Osteoblast (primary cell): Measurements from ENCODE around the gene HLA-DRB1. TPM values are rescaled to one million over a fixed set of nuclear protein-coding genes. Genes with fewer than 3 reads are reported as not detected.
A peak's percentile ranks its signal among the peaks of the same experiment; 100 is the strongest.
"Not testable (repeated sequence)": the region's sequence is repeated elsewhere in the genome, so short reads cannot be mapped to it uniquely, and the experiment has no call there.

ENCODE experiments used
- DNase-seq: peaks from one replicate; pipeline ENCODE4 v3.0.0; 2011; ENCODE audit warnings: low spot score, mixed read lengths; ENCODE audit not compliant: insufficient read length; ENCODE audit errors: missing footprints
- H2AFZ ChIP-seq: 2 replicates; pipeline ENCODE4 v1.6.0; 2011; ENCODE audit warnings: mild to moderate bottlenecking, low read length
- H3K27ac ChIP-seq: 2 replicates; pipeline ENCODE4 v1.5.1; 2011; ENCODE audit warnings: mild to moderate bottlenecking, low read depth, low read length, moderate library complexity
- H3K27me3 ChIP-seq: 2 replicates; pipeline ENCODE4 v1.6.0; 2012; ENCODE audit warnings: mild to moderate bottlenecking, control low read depth, inconsistent platforms, low read length, moderate library complexity; ENCODE audit not compliant: insufficient read depth
- H3K36me3 ChIP-seq: 2 replicates; pipeline ENCODE4 v1.5.1; 2011; ENCODE audit warnings: mild to moderate bottlenecking, low read length, control low read depth, moderate library complexity; ENCODE audit not compliant: insufficient read depth
- H3K4me1 ChIP-seq: 2 replicates; pipeline ENCODE4 v1.5.1; 2011; ENCODE audit warnings: mild to moderate bottlenecking, low read length, control low read depth, moderate library complexity; ENCODE audit not compliant: insufficient read depth
- H3K4me2 ChIP-seq: 2 replicates; pipeline ENCODE4 v1.6.0; 2011; ENCODE audit warnings: mild to moderate bottlenecking, low read length; ENCODE audit not compliant: insufficient read depth
- H3K4me3 ChIP-seq: fragments of 200-600 bp; sonication (generic); 3 replicates; pipeline ENCODE4 v1.5.1; 2012; ENCODE audit warnings: mild to moderate bottlenecking, low read length, inconsistent platforms; ENCODE audit not compliant: insufficient read depth
- H3K79me2 ChIP-seq: 2 replicates; pipeline ENCODE4 v1.6.0; 2012; ENCODE audit warnings: mild to moderate bottlenecking, low read length, control low read depth, inconsistent platforms; ENCODE audit not compliant: insufficient read depth
- H3K9me3 ChIP-seq: 2 replicates; pipeline ENCODE4 v1.5.1; 2011; ENCODE audit warnings: low read depth, low read length, control low read depth
- H4K20me1 ChIP-seq: 2 replicates; pipeline ENCODE4 v1.6.0; 2012; ENCODE audit warnings: mild to moderate bottlenecking, low read length, control low read depth; ENCODE audit not compliant: insufficient read depth
- CTCF ChIP-seq: IDR thresholded peaks from 2 replicates; pipeline ENCODE4 v1.5.1; 2011; ENCODE audit warnings: mild to moderate bottlenecking, low read depth, low read length, moderate library complexity; ENCODE audit errors: extremely low read depth
- total RNA-seq: library from RNA; depleted of rRNA; stranded (reverse); fragments of >200 nt; gene quantifications from 2 replicates; pipeline ENCODE4 v1.2.3, GENCODE V29; 2012

The HLA-DRB1 gene
- total RNA-seq, 1 donor, result 1.1 TPM

- H4K20me1 ChIP-seq, result no peaks in the 10 kb centered on the region
- no peak for TF ChIP-seq CTCF
- no peak within 1 kb of the TSS for H3K4me3 ChIP-seq
- no peak within 1 kb of the TSS for H3K27ac ChIP-seq
- no peak within 1 kb of the TSS for H3K4me2 ChIP-seq
- no peaks in the 10 kb centered on the region for H3K27me3 ChIP-seq
- no peaks in the 10 kb centered on the region for H3K36me3 ChIP-seq
- H3K79me2 ChIP-seq, result no peaks in the 10 kb centered on the region
- H3K9me3 ChIP-seq, result no peaks in the 10 kb centered on the region
- no peak for DNase-seq
- H2AFZ ChIP-seq, result no peak within 1 kb of the TSS
- H3K4me1 ChIP-seq, result no peaks in the 10 kb centered on the region
Measured at GRCh38 chr6:32637219-32637880, 47.7 kb upstream of the HLA-DRB1 start, which contains the start of gene HLA-DQA1. TSS of gene HLA-DQA1 (plus strand) at chr6:32637406. CDS start at chr6:32637459, 53 bp downstream.

- no peak overlapping the region for H3K4me3 ChIP-seq
- no peak overlapping the region for H2AFZ ChIP-seq
- no peaks in the 10 kb centered on the region for H3K79me2 ChIP-seq
- no peaks in the 10 kb centered on the region for H4K20me1 ChIP-seq
- no peaks in the 10 kb centered on the region for H3K4me1 ChIP-seq
- no peaks in the 10 kb centered on the region for H3K27me3 ChIP-seq
- H3K4me2 ChIP-seq, result no peak overlapping the region
- H3K9me3 ChIP-seq, result no peaks in the 10 kb centered on the region
- TF ChIP-seq CTCF, result no peak
- no peak for DNase-seq
- H3K36me3 ChIP-seq, result no peaks in the 10 kb centered on the region
- no peak overlapping the region for H3K27ac ChIP-seq
Measured at GRCh38 chr6:32635526-32636123, 46.0 kb upstream of the HLA-DRB1 start.

- H3K27me3 ChIP-seq, DNase-seq, H3K36me3 ChIP-seq, H3K4me2 ChIP-seq, H2AFZ ChIP-seq, H3K9me3 ChIP-seq, H3K27ac ChIP-seq, H3K4me1 ChIP-seq, H3K4me3 ChIP-seq, H3K79me2 ChIP-seq, H4K20me1 ChIP-seq: not testable (repeated sequence)
Measured at GRCh38 chr6:32629793-32630192, 40.1 kb upstream of the HLA-DRB1 start.

- DNase-seq, result no peak
- Histone ChIP-seq H3K4me2 (peak overlapping the region; percentile 36), H3K36me3 (no peaks in the 10 kb centered on the region), H3K4me3 (no peak overlapping the region), H3K27me3 (no peaks in the 10 kb centered on the region), H3K79me2 (no peaks in the 10 kb centered on the region), H2AFZ (no peak overlapping the region), H3K27ac (no peak overlapping the region), H4K20me1 (no peaks in the 10 kb centered on the region), H3K4me1 (no peaks in the 10 kb centered on the region), H3K9me3 (no peaks in the 10 kb centered on the region)
- TF ChIP-seq CTCF, result no peak
Measured at GRCh38 chr6:32627831-32628230, 38.2 kb upstream of the HLA-DRB1 start.
